Measurements from ENCODE around the gene NOX3.

The NOX3 gene

GRCh38 chr6:155402656-155403304 lies 52.9 kb downstream of the NOX3 start:
- no peak for DNase-seq (ENCODE audit: low read depth)
- no peak overlapping the region for H3K4me3 ChIP-seq (replicated peaks; ENCODE audit: low read depth, low read length)
- no peak for TF ChIP-seq CTCF (IDR thresholded peaks at IDR 0.05; ENCODE audit: low read length, missing control alignments)

DNA sequence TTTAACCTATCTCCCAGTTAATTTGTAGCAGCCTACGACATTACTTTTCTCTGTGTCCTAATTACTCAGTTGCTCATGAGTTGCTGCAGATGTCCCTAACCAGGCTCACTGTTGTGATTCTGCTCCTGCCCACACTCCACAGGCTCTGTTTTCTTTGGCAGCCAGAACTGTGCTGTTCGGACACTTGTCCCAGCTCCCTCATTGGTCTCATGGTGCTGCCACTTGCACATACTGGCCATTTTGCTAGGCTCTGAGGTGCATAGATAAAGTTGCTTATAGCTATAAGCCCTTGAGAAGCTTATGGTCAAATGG lies 55.0 kb downstream of the NOX3 start:
- TF ChIP-seq CTCF (IDR thresholded peaks at IDR 0.05; ENCODE audit: low read length, missing control alignments): no peak
- DNase-seq (ENCODE audit: low read depth): no peak
- H3K4me3 ChIP-seq (replicated peaks; ENCODE audit: low read depth, low read length): no peak overlapping the region

DNA sequence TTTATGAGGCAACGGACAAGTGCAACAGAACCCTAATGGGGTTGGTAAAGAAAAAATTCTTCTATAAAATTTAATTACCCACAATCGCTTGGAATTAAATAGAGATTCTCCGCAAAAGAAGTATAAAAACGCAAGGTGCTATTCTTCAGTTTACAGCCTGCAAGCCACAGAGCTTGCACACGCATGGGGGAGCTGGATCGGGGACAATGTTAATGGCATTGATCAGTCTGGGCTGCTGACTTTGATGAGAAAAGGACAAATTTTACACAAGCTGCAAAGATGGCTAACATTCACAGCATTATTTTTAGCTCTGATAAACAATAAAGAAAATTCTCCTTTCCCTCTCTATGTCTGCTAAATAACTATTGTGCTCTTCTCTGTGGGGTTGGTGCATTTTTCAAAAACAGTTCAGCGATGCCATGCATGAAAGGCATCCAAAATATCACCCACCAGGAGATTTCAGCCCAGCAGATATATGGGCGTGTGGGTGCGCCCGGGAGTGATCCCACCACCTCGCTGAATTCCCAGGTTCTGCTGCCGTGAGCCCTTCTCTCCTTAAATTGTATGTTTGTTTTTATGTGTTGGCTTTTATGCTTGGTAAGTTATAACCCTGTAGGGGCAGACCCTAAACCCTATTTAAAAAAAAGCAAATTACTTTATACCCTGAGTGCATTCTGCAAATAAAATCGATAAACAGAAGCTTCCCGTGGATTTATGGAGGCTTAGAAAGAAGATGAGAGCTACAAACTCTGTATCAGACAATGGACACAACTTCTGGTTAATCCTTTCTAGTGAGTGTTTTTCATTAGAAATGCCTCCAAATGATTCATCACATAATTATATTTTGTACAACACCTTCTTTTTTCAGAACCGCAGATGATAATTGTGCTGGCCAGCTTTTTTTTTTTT lies 55.6 kb downstream of the NOX3 start:
- TF ChIP-seq CTCF (IDR thresholded peaks at IDR 0.05; ENCODE audit: low read length, missing control alignments): no peak
- no peak overlapping the region for H3K4me3 ChIP-seq (replicated peaks; ENCODE audit: low read depth, low read length)
- DNase-seq (ENCODE audit: low read depth): no peak

DNA sequence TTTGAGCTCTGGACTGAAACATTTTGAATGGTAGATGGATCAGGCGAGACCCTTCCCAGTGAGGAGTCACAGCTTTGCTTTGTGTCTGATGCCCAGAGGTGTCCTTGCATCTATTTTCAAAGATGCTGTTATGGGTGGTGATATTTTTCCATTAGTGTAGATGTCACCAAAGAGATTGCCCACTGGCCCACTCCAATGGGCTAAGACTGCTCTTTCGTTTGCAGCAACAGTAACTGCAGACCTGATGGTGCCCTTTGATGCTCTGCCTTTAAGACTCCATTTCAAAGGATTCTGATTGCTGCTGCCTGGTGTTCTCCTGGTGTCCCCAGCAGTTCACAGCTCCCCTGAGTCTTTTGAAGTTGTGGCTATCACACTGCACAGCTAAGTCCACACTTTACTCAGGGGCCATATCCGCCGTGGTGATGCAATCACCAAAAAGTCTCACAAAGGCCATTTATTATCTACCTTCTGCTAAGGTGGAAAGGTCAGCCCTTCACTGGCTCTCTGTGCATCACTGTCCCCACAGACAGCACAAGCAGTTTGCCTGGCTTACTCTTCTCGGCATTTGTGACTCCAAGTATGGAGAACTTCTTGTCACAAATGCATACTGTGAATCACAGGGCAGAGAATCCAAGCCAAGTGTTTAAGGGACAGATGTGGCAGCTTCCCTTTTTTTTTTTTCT lies 56.4 kb downstream of the NOX3 start:
- H3K4me3 ChIP-seq (replicated peaks; ENCODE audit: low read depth, low read length): no peak overlapping the region
- no peak for DNase-seq (ENCODE audit: low read depth)
- no peak for TF ChIP-seq CTCF (IDR thresholded peaks at IDR 0.05; ENCODE audit: low read length, missing control alignments)

GRCh38 chr6:155398701-155399061 lies 57.0 kb downstream of the NOX3 start:
- H3K4me3 ChIP-seq (replicated peaks; ENCODE audit: low read depth, low read length): no peak overlapping the region
- no peak for TF ChIP-seq CTCF (IDR thresholded peaks at IDR 0.05; ENCODE audit: low read length, missing control alignments)
- DNase-seq (ENCODE audit: low read depth): no peak

GRCh38 chr6:155398221-155398620 lies 57.4 kb downstream of the NOX3 start:
- TF ChIP-seq CTCF (IDR thresholded peaks at IDR 0.05; ENCODE audit: low read length, missing control alignments): no peak
- no peak for DNase-seq (ENCODE audit: low read depth)
- no peak overlapping the region for H3K4me3 ChIP-seq (replicated peaks; ENCODE audit: low read depth, low read length)

Measured in fibroblast of pulmonary artery (primary cell).